Prostate gland (tissue), 2 donors: ENCODE measurements around the gene CD82. TPM values are rescaled to one million over a fixed set of nuclear protein-coding genes. Genes with fewer than 3 reads are reported as not detected.
"Not testable (repeated sequence)": the region's sequence is repeated elsewhere in the genome, so short reads cannot be mapped to it uniquely, and the experiment has no call there.

ENCODE experiments used
- DNase-seq: peaks from one replicate; pipeline ENCODE4 v3.0.0-alpha.2; 2019; ENCODE audit warnings: low spot score
- H3K27ac ChIP-seq, 2 donors: fragments of 200-600 bp; sonication (generic); 2 replicates each; pipeline ENCODE4 v1.5.1; 2017 to 2019
- H3K27me3 ChIP-seq: fragments of 200-600 bp; sonication (generic); replicated peaks from 2 replicates; pipeline ENCODE4 v1.5.1; 2019; ENCODE audit not compliant: insufficient read depth
- H3K36me3 ChIP-seq, 2 donors: fragments of 200-600 bp; sonication (generic); 1 replicate in 1 of 2; 2 replicates in 1 of 2; pipeline versions ENCODE4 v1.5.1 to v1.8.1; 2017 to 2019
- H3K4me1 ChIP-seq: fragments of 200-600 bp; sonication (generic); replicated peaks from 2 replicates; pipeline ENCODE4 v1.5.1; 2019
- H3K4me3 ChIP-seq, 2 donors: fragments of 200-600 bp; sonication (generic); 2 replicates each; pipeline ENCODE4 v1.5.1; 2017 to 2019
- H3K9me3 ChIP-seq: fragments of 200-600 bp; sonication (generic); 2 replicates; pipeline ENCODE4 v1.5.1; 2017
- POLR2A ChIP-seq: fragments of 450-650 bp; IDR thresholded peaks from one replicate; pipeline ENCODE4 v1.6.1; 2016; ENCODE audit warnings: antibody characterized with exemption, mild to moderate bottlenecking
- POLR2AphosphoS5 ChIP-seq: sonication (generic); formaldehyde crosslinking; IDR thresholded peaks from one replicate; pipeline ENCODE4 v1.6.1; 2017; ENCODE audit warnings: antibody characterized with exemption
- WGBS: methylation state at CpG from one replicate; pipeline ENCODE4 v1.1.5; 2018; 5-methylcytosine and 5-hydroxymethylcytosine counted together
- intact Hi-C: fragments of 100-400 bp; cut with DNase I; formaldehyde crosslinking; loops from one replicate; pipeline ENCODE4 v1.14.2; 2022
- total RNA-seq, 2 donors: library from RNA; depleted of rRNA; stranded (reverse); fragments of >200 nt; gene quantifications; one replicate each; pipeline ENCODE4 v1.1.0, GENCODE V29; 2016
- TF ChIP-seq, protein P1 (sequence below), 4 experiments: fragments of 200-600 bp in 2 of 4; fragments of 450-650 bp in 2 of 4; sonication (generic) in 2 of 4; IDR thresholded peaks; 1 replicate in 3 of 4; 2 replicates in 1 of 4; pipeline ENCODE4 v1.5.1; 2016 to 2019; ENCODE audit warnings: antibody characterized with exemption in 4 of 4, mild to moderate bottlenecking in 2 of 4, moderate library complexity in 2 of 4

CD82 gene
- total RNA-seq, 2 donors from 2014 or later = 35.1 to 54.6 TPM

GRCh38 chr11:44637487-44637886 is 72.0 kb downstream of the CD82 start:
- no peak for DNase-seq
- H3K27me3 ChIP-seq = no peaks in the 10 kb centered on the region
- no peaks in the 10 kb centered on the region for H3K4me1 ChIP-seq
- no peak overlapping the region for H3K4me3 ChIP-seq
- H3K36me3 ChIP-seq = no peaks in the 10 kb centered on the region
- 53% methylated on average over 2 of the region's 2 CpGs for WGBS
- intact Hi-C loops = no loop called here
- TF ChIP-seq, protein P1, sequence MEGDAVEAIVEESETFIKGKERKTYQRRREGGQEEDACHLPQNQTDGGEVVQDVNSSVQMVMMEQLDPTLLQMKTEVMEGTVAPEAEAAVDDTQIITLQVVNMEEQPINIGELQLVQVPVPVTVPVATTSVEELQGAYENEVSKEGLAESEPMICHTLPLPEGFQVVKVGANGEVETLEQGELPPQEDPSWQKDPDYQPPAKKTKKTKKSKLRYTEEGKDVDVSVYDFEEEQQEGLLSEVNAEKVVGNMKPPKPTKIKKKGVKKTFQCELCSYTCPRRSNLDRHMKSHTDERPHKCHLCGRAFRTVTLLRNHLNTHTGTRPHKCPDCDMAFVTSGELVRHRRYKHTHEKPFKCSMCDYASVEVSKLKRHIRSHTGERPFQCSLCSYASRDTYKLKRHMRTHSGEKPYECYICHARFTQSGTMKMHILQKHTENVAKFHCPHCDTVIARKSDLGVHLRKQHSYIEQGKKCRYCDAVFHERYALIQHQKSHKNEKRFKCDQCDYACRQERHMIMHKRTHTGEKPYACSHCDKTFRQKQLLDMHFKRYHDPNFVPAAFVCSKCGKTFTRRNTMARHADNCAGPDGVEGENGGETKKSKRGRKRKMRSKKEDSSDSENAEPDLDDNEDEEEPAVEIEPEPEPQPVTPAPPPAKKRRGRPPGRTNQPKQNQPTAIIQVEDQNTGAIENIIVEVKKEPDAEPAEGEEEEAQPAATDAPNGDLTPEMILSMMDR (IDR thresholded peaks at IDR 0.05) = no peak
- no peak for TF ChIP-seq POLR2A
- TF ChIP-seq POLR2AphosphoS5 = no peak
- no peaks in the 10 kb centered on the region for H3K9me3 ChIP-seq
- no peak overlapping the region for H3K27ac ChIP-seq

GRCh38 chr11:44638032-44638431 is 72.6 kb downstream of the CD82 start:
- intact Hi-C loops = no loop called here
- DNase-seq = peak; percentile 2
- Histone ChIP-seq H3K4me3 (no peak overlapping the region), H3K27me3 (no peaks in the 10 kb centered on the region), H3K9me3 (no peaks in the 10 kb centered on the region), H3K4me1 (no peaks in the 10 kb centered on the region), H3K36me3 (no peaks in the 10 kb centered on the region), H3K27ac (no peak overlapping the region)
- 48% methylated on average over 7 of the region's 7 CpGs for WGBS
- TF ChIP-seq, protein P1 (IDR thresholded peaks at IDR 0.05) = no peak
- TF ChIP-seq POLR2AphosphoS5 = no peak
- no peak for TF ChIP-seq POLR2A

DNA sequence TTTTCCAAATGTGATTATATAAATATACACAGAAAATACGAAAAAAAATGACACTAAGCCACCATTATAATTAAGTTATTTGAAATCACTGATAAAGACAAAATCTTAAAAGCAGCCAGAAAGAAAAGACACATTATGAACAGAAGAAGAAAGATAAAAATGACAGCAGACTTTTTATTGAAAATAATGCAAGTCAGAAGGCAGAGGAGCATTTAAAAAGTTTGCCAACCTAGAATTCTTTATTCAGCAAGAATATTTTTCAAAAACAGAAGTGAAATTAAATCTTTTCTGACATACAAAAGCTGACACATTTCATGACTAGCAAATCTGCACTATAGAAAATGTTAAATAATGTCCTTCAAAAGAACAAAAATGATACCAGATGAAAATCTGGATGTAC is 77.8 kb downstream of the CD82 start:
- no peaks in the 10 kb centered on the region for H3K27me3 ChIP-seq
- H3K4me1 ChIP-seq = no peaks in the 10 kb centered on the region
- no peak overlapping the region for H3K27ac ChIP-seq
- TF ChIP-seq, protein P1 (IDR thresholded peaks at IDR 0.05) = no peak
- TF ChIP-seq POLR2A = no peak
- no peak for TF ChIP-seq POLR2AphosphoS5
- H3K9me3 ChIP-seq = no peaks in the 10 kb centered on the region
- intact Hi-C loops = no loop called here
- DNase-seq = no peak
- WGBS = 86% methylated on average over 1 of the region's 1 CpG
- no peak overlapping the region for H3K4me3 ChIP-seq
- H3K36me3 ChIP-seq = no peaks in the 10 kb centered on the region

GRCh38 chr11:44645827-44646226 is 80.4 kb downstream of the CD82 start:
- no peak for DNase-seq
- WGBS = 69% methylated on average over 3 of the region's 3 CpGs
- Histone ChIP-seq H3K36me3 (no peaks in the 10 kb centered on the region), H3K4me1 (no peaks in the 10 kb centered on the region), H3K27ac (no peak overlapping the region), H3K4me3 (no peak overlapping the region), H3K9me3 (no peaks in the 10 kb centered on the region), H3K27me3 (no peaks in the 10 kb centered on the region)
- no peak for TF ChIP-seq POLR2AphosphoS5
- TF ChIP-seq, protein P1 (IDR thresholded peaks at IDR 0.05) = no peak
- TF ChIP-seq POLR2A = no peak
- intact Hi-C loops = no loop called here

DNA sequence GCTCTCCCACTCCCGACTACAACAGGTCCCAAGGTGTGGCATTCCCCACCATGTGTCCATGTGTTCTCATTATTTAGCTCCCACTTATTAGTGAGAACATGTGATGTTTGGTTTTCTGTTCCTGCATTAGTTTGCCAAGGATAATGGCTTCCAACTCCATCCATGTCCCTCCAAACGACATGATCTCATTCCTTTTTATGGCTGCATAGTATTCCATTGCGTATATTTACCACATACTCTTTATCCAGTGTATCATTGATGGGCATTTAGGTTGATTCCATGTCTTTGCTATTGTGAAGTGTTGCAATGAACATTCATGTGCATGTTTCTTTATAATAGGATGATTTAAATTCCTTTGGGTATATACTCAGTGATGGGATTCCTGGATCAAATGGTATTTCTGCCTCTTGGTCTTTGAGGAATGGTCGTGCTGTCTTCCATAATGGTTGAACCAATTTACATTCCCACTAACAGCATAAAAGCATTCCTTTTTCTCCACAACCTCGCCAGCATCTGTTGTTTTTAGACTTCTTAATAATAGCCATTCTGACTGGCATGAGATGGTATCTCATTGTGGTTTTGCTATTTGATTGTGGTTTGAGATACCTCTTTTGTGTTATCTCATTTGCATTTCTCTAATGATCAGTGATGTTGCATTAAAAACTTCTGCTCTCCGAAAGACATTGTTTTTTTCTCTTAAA is 81.9 kb downstream of the CD82 start:
- H3K27ac ChIP-seq, DNase-seq, H3K4me1 ChIP-seq, H3K36me3 ChIP-seq, H3K27me3 ChIP-seq, H3K4me3 ChIP-seq, intact Hi-C loops, H3K9me3 ChIP-seq: not testable (repeated sequence)
- WGBS = 56% methylated on average over 6 of the region's 6 CpGs
